A549 treated with RU486 at 1 μM for 4 hours (cell line): ENCODE measurements around the gene KRTAP5-9. TPM values are rescaled to one million over a fixed set of nuclear protein-coding genes. Genes with fewer than 3 reads are reported as not detected.

Source experiments
- total RNA-seq: library from RNA; stranded (reverse); fragments of 200-300 nt; extraction: Qiagen RNA extraction; gene quantifications from 5 replicates; pipeline ENCODE4 v1.2.3, GENCODE V29; 2022; ENCODE audit warnings: low read depth

Gene KRTAP5-9
- total RNA-seq = not detected in 5 replicates

GRCh38 chr11:71548120-71548519, at the start of gene KRTAP5-9:
Gene KRTAP5-9 (plus strand): TSS chr11:71548420. CDS start chr11:71548658, 238 bp downstream.

GRCh38 chr11:71526796-71527575, 21.2 kb upstream of the KRTAP5-9 start, which contains the start of gene KRTAP5-7:
Gene KRTAP5-7 (plus strand): TSS chr11:71527267. CDS start chr11:71527301, 34 bp downstream.

GRCh38 chr11:71537977-71538665, 10.1 kb upstream of the KRTAP5-9 start, which contains the start of gene KRTAP5-8:
Gene KRTAP5-8 (plus strand): TSS chr11:71538025. CDS start chr11:71538056, 31 bp downstream.

GRCh38 chr11:71565263-71565662, 17.0 kb downstream of the KRTAP5-9 start, which contains the start of gene KRTAP5-10:
Gene KRTAP5-10 (plus strand): TSS chr11:71565563. CDS start chr11:71565588, 25 bp downstream.

GRCh38 chr11:71582309-71582895, 34.2 kb downstream of the KRTAP5-9 start, which contains the start of gene KRTAP5-11:
Gene KRTAP5-11 (minus strand): TSS chr11:71582875. CDS start chr11:71582837, 38 bp downstream.

Other genes starting within 250 kb of the KRTAP5-9 start
- gene DHCR7, start 100.0 kb upstream of the KRTAP5-9 start, total RNA-seq = 42.5 to 56.3 TPM (median 51.7 TPM) in 5 replicates
- gene NADSYN1, start 95.2 kb upstream of the KRTAP5-9 start, total RNA-seq = 38.2 to 48.9 TPM (median 47.0 TPM) in 5 replicates
- gene KRTAP5-7, start 21.2 kb upstream of the KRTAP5-9 start, total RNA-seq = not detected in 5 replicates
- not detected in 5 replicates for gene KRTAP5-8, start 10.4 kb upstream of the KRTAP5-9 start, total RNA-seq
- gene KRTAP5-10, start 17.1 kb downstream of the KRTAP5-9 start, total RNA-seq = not detected in 5 replicates
- gene KRTAP5-11, start 34.5 kb downstream of the KRTAP5-9 start, total RNA-seq = not detected in 5 replicates